Embryonic facial prominence (tissue), 1 donor: ENCODE results near the gene ELF2.
"Not testable (repeated sequence)": the region's sequence is repeated elsewhere in the genome, so short reads cannot be mapped to it uniquely, and the experiment has no call there.

Experiments
- DNase-seq: peaks from one replicate; pipeline ENCODE4 v3.0.0-alpha.2; 2016; ENCODE audit errors: extremely low spot score

Gene ELF2

DNA sequence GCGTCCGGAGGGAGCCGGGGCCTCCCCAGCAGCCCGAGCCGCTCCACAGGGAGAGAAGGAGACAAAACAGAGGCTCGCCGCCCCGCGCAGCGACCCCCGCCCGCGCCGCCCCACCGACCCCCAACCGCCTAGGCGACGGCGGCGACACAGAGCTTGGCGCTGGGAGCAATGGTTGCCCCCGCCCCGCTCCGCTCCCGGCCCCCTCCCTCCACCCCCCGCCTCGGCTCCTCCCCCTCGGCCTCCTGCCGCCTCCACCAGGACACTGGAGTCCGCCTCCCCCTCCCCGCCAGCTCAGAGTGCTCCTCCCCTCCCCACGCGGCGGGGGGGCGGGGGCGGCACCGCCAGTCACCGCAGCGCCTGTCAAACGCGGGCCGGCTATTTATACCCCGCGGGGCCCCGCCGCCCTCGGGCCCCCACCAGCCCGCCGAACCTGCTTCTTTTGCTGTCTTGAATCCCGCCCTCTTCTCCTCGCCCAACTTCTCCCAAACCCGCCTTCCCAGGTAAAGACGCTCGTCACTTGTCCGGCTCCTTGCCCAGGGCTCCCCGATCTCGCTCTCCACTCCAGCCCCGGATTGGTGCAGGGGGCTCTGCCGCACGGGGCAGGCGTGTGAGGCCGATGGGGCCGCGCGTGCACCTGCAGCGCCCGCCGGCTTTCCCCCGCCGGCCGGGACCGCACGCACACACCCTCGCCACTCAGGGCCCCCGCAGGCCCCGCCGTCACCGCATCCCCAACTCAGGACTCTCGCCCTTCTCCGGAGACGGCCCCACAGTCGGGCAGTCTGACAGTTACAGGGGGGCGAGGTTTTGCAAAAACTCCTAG is at the start of gene ELF2:
ELF2 (minus strand) TSS at position 170 of the 820 bp plus-strand sequence. CDS start 39,517 bp downstream, outside the sequence.
- DNase-seq, result peak; percentile 65

- DNase-seq, result no peak
Observed at GRCh38 chr4:139223682-139224317, 46.8 kb upstream of the ELF2 start.

GRCh38 chr4:139222215-139222614 is 45.2 kb upstream of the ELF2 start:
- no peak for DNase-seq

DNA sequence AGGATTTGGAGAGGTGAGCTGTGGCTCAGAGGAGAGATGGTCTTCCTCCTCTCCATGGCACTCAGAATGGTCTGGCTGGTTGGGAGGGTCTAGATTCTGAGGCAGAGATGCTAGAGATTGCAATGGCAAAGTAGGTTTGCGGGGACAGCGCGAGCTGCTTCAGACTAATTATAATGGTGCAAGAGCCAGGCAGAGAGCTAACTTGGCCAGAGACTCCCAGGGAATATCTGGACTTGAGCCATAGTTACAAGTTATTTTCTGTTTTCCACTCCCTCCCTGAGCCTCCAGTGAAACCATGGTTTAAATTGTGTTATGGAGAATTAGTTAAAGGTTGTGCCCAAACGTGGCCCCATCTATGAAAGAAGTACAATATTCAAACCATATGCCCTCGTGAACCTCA is 44.7 kb upstream of the ELF2 start:
- DNase-seq, result no peak

GRCh38 chr4:139219450-139220055 is 42.5 kb upstream of the ELF2 start:
- no peak for DNase-seq

GRCh38 chr4:139214039-139214534 is 37.1 kb upstream of the ELF2 start:
- no peak for DNase-seq

DNA sequence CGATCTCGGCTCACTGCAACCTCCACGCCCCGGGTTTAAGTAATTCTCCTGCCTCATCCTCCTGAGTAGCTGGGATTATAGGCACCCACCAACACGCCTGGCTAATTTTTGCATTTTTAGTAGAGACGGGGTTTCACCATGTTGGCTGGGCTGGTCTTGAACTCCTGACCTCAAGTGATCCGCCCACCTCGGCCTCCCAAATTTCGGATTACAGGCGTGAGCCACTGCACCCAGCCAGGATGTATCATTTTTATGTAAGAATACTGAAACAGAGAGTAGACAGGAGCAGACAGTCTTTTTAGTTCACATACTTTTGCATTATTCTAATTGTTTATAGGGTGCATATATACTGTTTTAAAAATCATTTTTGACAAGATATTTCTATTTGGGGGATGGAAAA is 36.6 kb upstream of the ELF2 start:
- DNase-seq, result not testable (repeated sequence)

DNA sequence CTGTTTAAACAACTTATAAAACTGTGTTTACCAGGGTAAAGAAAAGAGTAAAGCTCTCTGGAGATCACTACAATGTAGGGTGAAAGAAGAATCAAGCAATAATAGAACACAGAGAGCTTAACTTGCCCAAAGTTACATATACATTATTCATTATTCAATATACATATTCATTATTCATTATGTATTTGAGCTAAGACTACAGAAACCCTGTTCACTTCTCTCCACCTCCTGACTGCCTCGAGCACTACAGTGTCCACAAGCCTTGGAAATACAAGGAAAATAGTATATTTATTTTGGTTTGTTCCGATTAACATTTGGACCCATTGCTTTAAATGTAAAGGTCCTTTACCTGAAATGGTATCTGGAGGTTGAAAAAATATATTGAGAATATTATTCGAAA is 35.9 kb upstream of the ELF2 start:
- no peak for DNase-seq

DNA sequence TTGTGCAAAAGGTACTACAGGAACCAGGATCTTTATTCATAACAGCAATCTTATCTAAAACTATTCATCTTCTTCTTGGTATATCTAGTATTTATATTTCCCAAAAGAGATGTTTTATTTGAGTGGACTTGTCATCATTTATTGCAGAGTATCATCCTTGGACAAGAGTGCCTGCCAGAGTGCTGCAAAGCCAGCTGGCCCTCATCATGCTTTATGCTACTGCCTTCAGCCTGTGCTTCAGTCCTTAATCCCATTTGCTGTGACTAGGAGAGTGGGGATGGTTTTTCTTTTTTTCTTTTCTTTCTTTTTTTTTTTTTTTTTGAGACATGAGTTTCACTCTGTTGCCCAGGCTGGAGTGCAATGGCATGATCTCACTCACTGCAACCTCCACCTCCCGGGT is 33.5 kb upstream of the ELF2 start:
- DNase-seq, result no peak

DNA sequence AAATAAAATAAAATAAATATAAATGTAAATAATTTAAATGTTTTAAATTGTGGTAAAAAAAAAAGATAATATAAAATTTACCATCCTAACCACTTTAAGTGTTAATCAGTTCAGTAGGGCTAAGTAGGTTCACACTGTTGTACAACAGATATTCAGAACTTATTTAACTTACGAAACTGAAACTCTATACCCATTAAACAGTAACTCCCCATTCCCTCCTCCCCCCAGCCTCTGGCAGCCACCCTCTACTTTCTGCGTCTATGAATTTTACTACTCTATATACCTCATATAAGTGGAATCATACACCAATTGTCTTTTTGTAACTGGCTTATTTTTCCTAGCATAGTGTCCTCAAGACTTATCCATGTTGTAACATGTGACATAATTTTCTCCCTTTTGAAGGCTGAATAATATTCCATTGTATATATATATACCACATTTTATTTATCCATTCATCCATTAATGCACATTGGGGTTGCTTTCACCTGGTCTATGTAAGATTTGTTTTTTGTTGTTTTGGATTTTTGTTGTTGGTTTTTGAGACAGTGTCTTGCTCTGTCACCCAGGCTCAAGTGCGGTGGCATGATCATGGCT is 32.5 kb upstream of the ELF2 start:
- DNase-seq, result no peak

DNA sequence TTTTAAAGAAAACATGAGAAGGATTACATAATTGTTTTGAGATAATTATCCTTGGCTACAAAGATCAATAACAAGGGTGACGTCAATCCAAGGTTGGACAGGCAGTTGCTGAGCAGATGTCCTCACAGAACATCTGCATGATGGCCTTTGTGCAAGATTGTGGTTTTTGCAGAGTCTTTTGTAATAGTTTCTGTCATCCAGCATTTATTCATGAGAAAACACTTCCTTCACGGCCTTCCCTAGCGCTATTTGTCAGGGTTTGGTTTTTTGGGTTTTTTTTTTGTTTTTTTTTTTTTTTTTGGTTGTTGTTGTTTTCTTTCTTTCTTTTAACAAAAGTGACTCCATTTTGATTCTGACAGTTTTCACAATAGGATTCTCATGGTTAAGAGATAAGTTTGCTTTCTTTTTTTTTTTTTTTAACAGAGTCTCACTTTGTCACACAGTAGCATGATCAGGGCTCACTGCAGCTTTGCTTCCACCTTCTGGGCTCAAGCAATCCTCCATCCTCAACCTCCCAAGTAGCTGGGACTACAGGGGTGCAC is 31.5 kb upstream of the ELF2 start:
- DNase-seq, result no peak

DNA sequence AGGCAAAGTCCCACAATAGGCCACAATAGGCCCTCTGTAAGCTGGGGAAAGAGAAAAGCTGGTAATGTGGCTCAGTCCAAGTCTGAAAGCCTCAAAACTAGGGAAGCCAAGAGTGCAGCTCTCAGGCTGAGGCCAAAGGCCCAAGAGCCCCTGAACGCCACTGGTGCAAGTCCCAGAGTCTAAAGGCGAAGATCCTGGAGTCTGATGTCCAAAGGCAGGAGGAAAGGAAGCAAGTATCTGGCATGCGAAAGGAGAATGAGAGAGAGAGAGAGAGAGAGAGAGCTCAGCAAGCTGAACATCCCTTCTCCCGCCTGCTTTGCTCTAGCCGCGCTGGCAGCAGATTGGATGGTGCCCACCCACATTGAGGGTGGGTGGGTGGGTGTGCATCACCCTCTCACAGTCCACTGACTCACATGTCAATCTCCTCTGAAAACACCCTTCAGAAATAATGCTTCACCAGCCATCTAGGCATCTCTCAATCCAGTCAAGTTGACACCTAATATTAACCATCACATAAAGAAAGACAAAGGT is 30.9 kb upstream of the ELF2 start:
- no peak for DNase-seq

- no peak for DNase-seq
Observed at GRCh38 chr4:139207247-139207646, 30.2 kb upstream of the ELF2 start.

- DNase-seq, result no peak
Observed at GRCh38 chr4:139202991-139203390, 26.0 kb upstream of the ELF2 start.

- DNase-seq, result no peak
Observed at GRCh38 chr4:139200506-139200905, 23.5 kb upstream of the ELF2 start.

DNA sequence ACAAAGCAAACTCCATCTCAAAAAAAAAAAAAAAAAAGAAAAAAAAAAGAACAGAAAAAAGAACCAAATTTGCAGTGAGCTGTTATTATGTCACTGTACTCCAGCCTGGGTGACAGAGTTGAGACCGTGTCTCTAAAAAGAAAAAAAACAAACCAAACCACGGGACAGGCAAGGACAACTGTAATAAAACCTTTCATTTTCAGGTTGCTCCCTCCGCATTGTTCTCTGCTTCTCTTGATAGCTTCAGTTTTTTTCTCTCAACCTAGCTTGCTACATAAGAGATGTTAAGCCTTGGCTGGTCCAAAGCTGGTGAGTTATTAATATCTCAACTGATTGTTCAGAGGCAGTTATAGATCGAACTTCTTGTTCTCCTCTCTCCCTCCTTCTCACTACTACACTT is 23.1 kb upstream of the ELF2 start:
- DNase-seq, result no peak

- not testable (repeated sequence) for DNase-seq
Observed at GRCh38 chr4:139197214-139197613, 20.2 kb upstream of the ELF2 start.

GRCh38 chr4:139196462-139196861 is 19.4 kb upstream of the ELF2 start:
- DNase-seq, result no peak

DNA sequence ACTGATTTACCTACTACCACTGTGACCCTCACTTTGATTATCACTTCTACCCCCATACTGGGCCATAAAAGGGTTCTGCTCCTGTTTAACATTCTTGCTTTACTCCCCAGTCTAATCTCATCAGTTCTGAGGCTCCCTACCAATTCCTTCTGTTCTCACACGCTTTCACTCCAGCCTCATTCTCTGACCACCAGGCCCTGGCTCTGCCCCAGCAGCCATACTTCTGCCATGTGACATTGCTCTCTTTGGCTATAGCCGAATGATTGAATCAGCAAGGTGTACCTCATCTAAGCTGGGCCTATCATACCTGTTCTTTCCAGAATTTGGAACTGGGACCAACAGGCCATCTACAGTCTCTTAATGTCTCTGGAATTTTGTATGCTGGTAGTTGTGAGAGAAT is 14.4 kb upstream of the ELF2 start:
- no peak for DNase-seq

GRCh38 chr4:139189972-139190371 is 13.0 kb upstream of the ELF2 start:
- DNase-seq, result no peak

DNA sequence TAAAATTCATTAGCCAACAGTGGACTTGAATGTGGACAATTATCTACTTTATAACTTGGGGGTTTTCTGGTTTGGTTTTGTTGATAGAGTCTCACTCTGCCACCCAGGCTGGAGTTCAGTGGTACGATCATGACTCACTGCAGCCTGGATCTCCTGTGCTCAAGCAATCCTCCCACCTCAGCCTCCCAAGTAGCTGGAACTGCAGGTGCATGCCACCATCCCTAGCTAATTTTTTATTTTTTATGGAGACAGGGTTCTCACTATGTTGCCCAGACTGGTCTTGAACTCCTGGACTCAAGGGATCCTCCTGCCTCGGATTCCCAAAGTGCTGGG is 12.4 kb upstream of the ELF2 start:
- no peak for DNase-seq
